Heart left ventricle (tissue), 16 donors: ENCODE measurements around the gene BAZ2A. TPM values are rescaled to one million over a fixed set of nuclear protein-coding genes. Genes with fewer than 3 reads are reported as not detected.
A peak's percentile ranks its signal among the peaks of the same experiment; 100 is the strongest.

Experiments used
- ATAC-seq, 4 donors: fragments of 200-7000 bp; cut with Tn5 transposase; one replicate each; pipeline ENCODE4 v1.9.1; 2020 to 2022; ENCODE audit warnings: moderate library complexity in 4 of 4, mild to moderate bottlenecking in 3 of 4, moderate number of reproducible peaks in 1 of 4
- DNase-seq, 5 donors: peaks; one replicate each; pipeline ENCODE4 v3.0.0-alpha.2; 2020
- H3K27ac ChIP-seq, 12 donors: fragments of 200-600 bp; sonication (generic) in 4 of 12; one replicate each; pipeline versions ENCODE4 v1.5.0 to v1.8.0; 2016 to 2022; ENCODE audit warnings: mild to moderate bottlenecking in 2 of 12
- H3K27me3 ChIP-seq, 9 donors: fragments of 200-600 bp; sonication (generic) in 2 of 9; one replicate each; pipeline versions ENCODE4 v1.5.1 to v1.8.0; 2016 to 2022; ENCODE audit warnings: mild to moderate bottlenecking in 3 of 9
- H3K36me3 ChIP-seq, 9 donors: fragments of 200-600 bp; sonication (generic) in 2 of 9; one replicate each; pipeline versions ENCODE4 v1.5.0 to v1.8.0; 2018 to 2022; ENCODE audit warnings: mild to moderate bottlenecking in 2 of 9
- H3K4me1 ChIP-seq, 12 donors: fragments of 200-600 bp; sonication (generic) in 4 of 12; one replicate each; pipeline versions ENCODE4 v1.5.0 to v1.8.0; 2016 to 2022; ENCODE audit warnings: mild to moderate bottlenecking in 3 of 12
- H3K4me3 ChIP-seq, 12 donors: fragments of 200-600 bp; sonication (generic) in 4 of 12; one replicate each; pipeline versions ENCODE4 v1.5.0 to v1.8.0; 2017 to 2022; ENCODE audit warnings: mild to moderate bottlenecking in 9 of 12, moderate library complexity in 4 of 12
- H3K9me3 ChIP-seq, 12 donors: fragments of 200-600 bp; sonication (generic) in 4 of 12; one replicate each; pipeline versions ENCODE4 v1.5.0 to v1.8.0; 2016 to 2022; ENCODE audit warnings: mild to moderate bottlenecking in 1 of 12
- CTCF ChIP-seq, 12 donors: fragments of 200-600 bp; sonication (generic) in 4 of 12; IDR thresholded peaks; one replicate each; pipeline versions ENCODE4 v1.5.0 to v1.8.0; 2018 to 2022; ENCODE audit warnings: antibody characterized with exemption in 12 of 12, mild to moderate bottlenecking in 5 of 12
- POLR2A ChIP-seq, 2 donors: fragments of 450-650 bp; IDR thresholded peaks; one replicate each; pipeline ENCODE4 v1.6.1; 2017; ENCODE audit warnings: antibody characterized with exemption in 2 of 2, mild to moderate bottlenecking in 2 of 2, moderate library complexity in 2 of 2
- WGBS, 4 donors: extraction: QIAGEN DNeasy Blood & Tissue Kit in 2 of 4; methylation state at CpG; one replicate each; pipeline versions ENCODE4 v1.1.5 to v1.1.7; 2013 to 2018; 5-methylcytosine and 5-hydroxymethylcytosine counted together
- intact Hi-C, 10 donors: fragments of 100-400 bp; cut with DNase I; formaldehyde crosslinking; loops; one replicate each; pipeline versions ENCODE4 v1.11.1 to v1.14.2; 2022
- polyA plus RNA-seq, 2 donors: library from polyadenylated mRNA; stranded (reverse); fragments of 200-250 nt; gene quantifications; one replicate each; pipeline ENCODE4 v1.2.3, GENCODE V29; 2013
- total RNA-seq, 9 donors: library from RNA; depleted of rRNA in 2 of 9; stranded (reverse); fragments of >200 nt in 2 of 9; fragmentation: NEBNext Ultra II Directional in 3 of 9; extraction: Animal tissue kit (Norgen Biotek cat#: 25700) in 3 of 9; gene quantifications; one replicate each; pipeline versions ENCODE4 v1.1.0 to v1.2.4, GENCODE V29; 2016 to 2023
- donor health status: ischemic (EF 13 %, LVEDD 7.1; RV severe dilation, severe dysfunction).
- donor health status: healthy with polysubstance abuse.
- donor health status: DM: no; HTN: yes; CAD: no.
- donor health status: DM: no; HTN: no; CAD: no.
- donor health status: ischemic (EF 25% LVEDD 6.9; RV normal size, moderate dysfunction).
- donor health status: ischemic (EF 25% LVEDD 5.7; RV mildly dilated, moderate dysfunction).
- donor health status: healthy.
- donor health status: DM: yes; HTN: yes; CAD: no.
- donor health status: ischemic (EF 35%, LVEDD 5.7; RV mildly dilated, moderate dysfunction).
- donor health status: nonischemic (EF 11% LVEDD 7.7; RV severe dilation, severe dysfunction).
- donor health status: DM: yes; HTN: yes; CAD: no.
- donor health status: PGD.
- donor health status: ischemic (EF 29% LVEDD 5.4; RV normal size, mild dysfunction).
- donor health status: nonischemic (EF 23%, LVEDD 6.1; RV moderate dilation, normal function).

BAZ2A gene
- total and polyA plus RNA-seq, 11 donors = 25.2 to 71.5 (median 36.4) TPM

DNA sequence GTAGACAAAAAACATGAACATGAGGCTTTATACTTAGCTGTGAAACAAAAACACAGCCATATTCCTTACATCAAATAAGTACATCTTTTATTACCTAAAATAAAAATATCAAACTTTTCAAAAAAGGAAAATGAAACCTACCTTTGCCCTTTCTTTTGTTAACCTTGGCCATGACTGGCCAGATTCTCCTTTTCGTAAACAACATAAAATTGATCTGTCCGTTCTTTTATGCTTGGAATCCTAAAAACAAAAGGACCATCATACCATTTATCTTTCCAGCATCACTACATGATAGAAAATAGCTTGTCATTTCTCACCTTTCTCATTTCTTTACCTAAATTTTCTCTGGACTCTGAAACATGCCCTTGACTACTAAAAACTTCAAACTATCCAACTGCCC is 41.5 kb upstream of the BAZ2A start:
- no peak for ATAC-seq
- no peak for DNase-seq
- Histone ChIP-seq H3K4me3 (no peak overlapping the region), H3K36me3 (peaks cover 0 to 74% (median 63%) of the 10 kb centered on the region in 9 donors), H3K27ac (no peak overlapping the region), H3K4me1 (peaks cover 0 to 34% (median 7%) of the 10 kb centered on the region in 12 donors), H3K9me3 (no peaks in the 10 kb centered on the region), H3K27me3 (no peaks in the 10 kb centered on the region)
- no peak for TF ChIP-seq POLR2A (IDR thresholded peaks at IDR 0.05)
- no peak for TF ChIP-seq CTCF (IDR thresholded peaks at IDR 0.05)
- 93 to 95% (median 95%) methylated on average over 2 of the region's 2 CpGs for WGBS, 4 donors
- intact Hi-C loops = no loop called here

DNA sequence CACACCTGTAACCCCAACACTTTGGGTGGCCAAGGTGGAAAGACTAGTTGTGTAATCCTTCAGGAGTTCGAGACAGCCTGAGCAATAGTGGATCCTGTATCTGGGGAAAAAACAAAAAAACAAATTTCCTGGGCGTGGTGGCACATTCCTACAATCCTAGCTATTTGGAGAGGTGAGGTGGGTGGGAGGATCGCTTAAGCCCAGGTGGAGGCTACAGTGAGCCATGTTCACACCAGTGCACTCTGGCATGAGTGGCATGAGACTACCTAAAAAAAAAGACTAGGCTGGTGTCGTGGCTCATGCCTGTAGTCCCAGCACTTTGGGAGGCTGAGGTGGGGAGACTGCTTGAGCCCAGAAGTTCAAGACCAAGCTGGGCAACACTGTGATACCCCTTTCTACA is 40.7 kb upstream of the BAZ2A start:
- Histone ChIP-seq H3K27me3 (no peaks in the 10 kb centered on the region), H3K4me1 (peaks cover 0 to 27% (median 6%) of the 10 kb centered on the region in 12 donors), H3K9me3 (no peaks in the 10 kb centered on the region), H3K4me3 (no peak overlapping the region), H3K27ac (no peak overlapping the region), H3K36me3 (peaks cover 0 to 82% (median 70%) of the 10 kb centered on the region in 9 donors)
- intact Hi-C loops = no loop called here
- 77 to 86% (median 80%) methylated on average over 4 of the region's 4 CpGs for WGBS, 4 donors
- TF ChIP-seq POLR2A (IDR thresholded peaks at IDR 0.05) (no peak), CTCF (IDR thresholded peaks at IDR 0.05) (no peak)
- DNase-seq (no peak), ATAC-seq (no peak)

DNA sequence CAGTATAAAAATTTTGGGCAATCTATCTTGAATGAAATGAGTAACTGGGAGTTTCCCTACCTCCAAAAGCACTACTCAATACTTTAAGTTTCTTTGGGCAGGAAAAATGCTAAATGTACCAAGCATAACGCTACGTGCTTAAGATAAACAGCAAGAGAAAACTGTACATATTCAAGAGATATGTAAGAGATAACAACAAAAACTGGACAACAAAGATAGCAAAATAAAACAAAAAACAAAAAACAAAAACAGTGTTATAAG is 38.0 kb upstream of the BAZ2A start:
- ATAC-seq = no peak
- Histone ChIP-seq H3K27me3 (no peaks in the 10 kb centered on the region), H3K27ac (no peak overlapping the region), H3K4me1 (peaks cover 0 to 22% (median 2%) of the 10 kb centered on the region in 12 donors), H3K36me3 (peaks cover 0 to 100% (median 97%) of the 10 kb centered on the region in 9 donors), H3K4me3 (no peak overlapping the region), H3K9me3 (no peaks in the 10 kb centered on the region)
- 88 to 93% (median 91%) methylated on average over 2 of the region's 2 CpGs for WGBS, 4 donors
- DNase-seq = no peak
- intact Hi-C loops = no loop called here
- no peak for TF ChIP-seq CTCF (IDR thresholded peaks at IDR 0.05)
- TF ChIP-seq POLR2A (IDR thresholded peaks at IDR 0.05) = no peak

GRCh38 chr12:56661979-56662638 is 32.0 kb upstream of the BAZ2A start:
- Histone ChIP-seq H3K4me1 (no peaks in the 10 kb centered on the region), H3K36me3 (peaks cover 0 to 59% (median 50%) of the 10 kb centered on the region in 9 donors), H3K27me3 (no peaks in the 10 kb centered on the region), H3K27ac (no peak overlapping the region), H3K9me3 (no peaks in the 10 kb centered on the region), H3K4me3 (no peak overlapping the region)
- DNase-seq (no peak), ATAC-seq (peak in 1 of 4 donors; percentile 8)
- WGBS, 4 donors = 89 to 94% (median 93%) methylated on average over 13 of the region's 13 CpGs
- intact Hi-C loops = no loop called here
- TF ChIP-seq CTCF (IDR thresholded peaks at IDR 0.05) (no peak), POLR2A (IDR thresholded peaks at IDR 0.05) (no peak)
